B cell (primary cell): Measurements from ENCODE around the gene BEND5. TPM values are rescaled to one million over a fixed set of nuclear protein-coding genes. Genes with fewer than 3 reads are reported as not detected.

ENCODE experiments used
- ATAC-seq: fragments of 200-7000 bp; cut with Tn5 transposase; one replicate; pipeline ENCODE4 v1.10.0; 2021; ENCODE audit warnings: low read depth, mild to moderate bottlenecking, moderate number of reproducible peaks, moderate library complexity
- CTCF ChIA-PET: fragments of 350-600 bp; sonication (Branson Sonifier 250); formaldehyde crosslinking; loops from one replicate; lab custom pipeline; 2021; ENCODE audit warnings: antibody characterized with exemption, inconsistent platforms; lab: Charles Lee
- POLR2A ChIA-PET: fragments of 350-600 bp; sonication (Branson Sonifier 250); formaldehyde crosslinking; loops from one replicate; lab custom pipeline; 2021; ENCODE audit warnings: antibody characterized with exemption; lab: Charles Lee
- DNase-seq: peaks from one replicate; pipeline ENCODE4 v3.0.0; 2013
- H2AFZ ChIP-seq: 2 replicates; pipeline ENCODE4 v1.6.1; 2012; ENCODE audit warnings: mild to moderate bottlenecking, low read depth, low read length; ENCODE audit not compliant: insufficient read depth, poor library complexity, severe bottlenecking
- H3K27ac ChIP-seq, 2 donors: 1 replicate in 1 of 2; 2 replicates in 1 of 2; pipeline ENCODE4 v1.5.1; 2012 to 2013; ENCODE audit warnings: low read length in 2 of 2, mild to moderate bottlenecking in 2 of 2, moderate library complexity in 1 of 2
- H3K27me3 ChIP-seq, 4 experiments: fragments of 200-600 bp in 1 of 4; sonication (generic) in 1 of 4; replicated peaks in 1 of 4; 1 replicate in 2 of 4; 2 replicates in 2 of 4; pipeline versions ENCODE4 v1.6.1 to v1.7.0; 2013 to 2016; ENCODE audit warnings: low read length in 3 of 4, mild to moderate bottlenecking in 2 of 4, mixed read lengths in 1 of 4, moderate library complexity in 1 of 4; ENCODE audit not compliant: insufficient read depth in 4 of 4, control insufficient read depth in 3 of 4; ENCODE audit errors: control extremely low read depth in 1 of 4
- H3K36me3 ChIP-seq, 2 experiments: replicated peaks in 1 of 2; 1 replicate in 1 of 2; 2 replicates in 1 of 2; pipeline versions ENCODE4 v1.6.1 to v1.7.1; 2013; ENCODE audit warnings: low read length in 1 of 2; ENCODE audit not compliant: insufficient read depth in 2 of 2, control insufficient read depth in 1 of 2; ENCODE audit errors: control extremely low read depth in 1 of 2, extremely low read depth in 1 of 2
- H3K4me1 ChIP-seq, 2 donors: fragments of 200-600 bp in 1 of 2; sonication (generic) in 1 of 2; 1 replicate in 1 of 2; 2 replicates in 1 of 2; pipeline versions ENCODE4 v1.5.1 to v1.6.1; 2013 to 2017; ENCODE audit warnings: low read length in 2 of 2; ENCODE audit not compliant: control insufficient read depth in 2 of 2, insufficient read depth in 2 of 2
- H3K4me2 ChIP-seq: replicated peaks from 2 replicates; pipeline ENCODE3; 2012; ENCODE audit warnings: mild to moderate bottlenecking, low read depth, low read length; ENCODE audit not compliant: poor library complexity, severe bottlenecking
- H3K4me3 ChIP-seq, 5 experiments: fragments of 200-600 bp in 1 of 5; sonication (generic) in 1 of 5; 1 replicate in 3 of 5; 2 replicates in 2 of 5; pipeline versions ENCODE4 v1.5.1 to v1.7.0; 2011 to 2016; ENCODE audit warnings: low read length in 4 of 5, mild to moderate bottlenecking in 4 of 5, low read depth in 2 of 5, control low read depth in 1 of 5, moderate library complexity in 1 of 5; ENCODE audit not compliant: insufficient read depth in 1 of 5; ENCODE audit errors: control extremely low read depth in 1 of 5, extremely low read depth in 1 of 5
- H3K79me2 ChIP-seq: fragments of 200-600 bp; sonication (generic); one replicate; pipeline ENCODE4 v1.6.0; 2016; ENCODE audit warnings: low read length; ENCODE audit not compliant: control insufficient read depth, insufficient read depth
- H3K9ac ChIP-seq: fragments of 200-600 bp; sonication (generic); 2 replicates; pipeline ENCODE4 v1.6.1; 2017; ENCODE audit warnings: mild to moderate bottlenecking, low read length, moderate library complexity
- H3K9me3 ChIP-seq, 3 donors: one replicate each; pipeline versions ENCODE4 v1.6.1 to v1.7.1; 2013; ENCODE audit warnings: low read length in 2 of 3; ENCODE audit not compliant: control insufficient read depth in 2 of 3, insufficient read depth in 1 of 3; ENCODE audit errors: control extremely low read depth in 1 of 3
- H4K20me1 ChIP-seq: 2 replicates; pipeline ENCODE4 v1.6.0; 2012; ENCODE audit warnings: mild to moderate bottlenecking, low read length; ENCODE audit not compliant: insufficient read depth, control insufficient read depth, poor library complexity, severe bottlenecking
- H3K27ac Mint-ChIP-seq: one replicate; pipeline ENCODE4 v1.8.0; 2021; ENCODE audit warnings: mixed read lengths
- H3K27me3 Mint-ChIP-seq: one replicate; pipeline ENCODE4 v1.8.0; 2021; ENCODE audit warnings: mixed read lengths
- H3K4me1 Mint-ChIP-seq: one replicate; pipeline ENCODE4 v1.8.0; 2021; ENCODE audit warnings: mixed read lengths
- H3K4me3 Mint-ChIP-seq: one replicate; pipeline ENCODE4 v1.8.0; 2021; ENCODE audit warnings: mixed read lengths
- H3K9me3 Mint-ChIP-seq: one replicate; pipeline ENCODE4 v1.8.0; 2022; ENCODE audit warnings: mixed read lengths; ENCODE audit not compliant: insufficient read depth
- CTCF ChIP-seq: fragments of 200-600 bp; IDR thresholded peaks from one replicate; pipeline ENCODE4 v1.8.0; 2022; ENCODE audit warnings: antibody characterized with exemption, mild to moderate bottlenecking
- EZH2 ChIP-seq: IDR thresholded peaks from 2 replicates; pipeline ENCODE4 v1.6.1; 2012; ENCODE audit warnings: borderline replicate concordance, low read depth, mild to moderate bottlenecking, moderate library complexity, low read length; ENCODE audit not compliant: insufficient read depth, poor library complexity, severe bottlenecking
- WGBS: methylation state at CpG from one replicate; pipeline ENCODE4 v1.1.5; 2013; ENCODE audit warnings: missing lambda C conversion rate; ENCODE audit not compliant: insufficient coverage; 5-methylcytosine and 5-hydroxymethylcytosine counted together
- intact Hi-C: fragments of 100-400 bp; cut with micrococcal nuclease; formaldehyde crosslinking; loops from one replicate; pipeline ENCODE4 v1.10.0; 2022
- polyA plus RNA-seq: library from polyadenylated mRNA; depleted of rRNA; stranded (reverse); fragments of >200 nt; gene quantifications from 2 replicates; pipeline ENCODE4 v1.2.3, GENCODE V29; 2012
- total RNA-seq, 2 donors: library from RNA; stranded (reverse); fragments of 120-200 nt in 1 of 2; gene quantifications; 1 replicate in 1 of 2; 2 replicates in 1 of 2; pipeline versions ENCODE4 v1.2.3 to v1.2.4, GENCODE V29; 2013 to 2022

BEND5 gene
- total and polyA plus RNA-seq, 2 donors (not counting 1 experiment from before 2014, with no cell fraction given), result 19.5 to 19.7 TPM

GRCh38 chr1:48744032-48744431 lies 32.7 kb downstream of the BEND5 start:
- Histone ChIP-seq H3K4me3 (no peak overlapping the region), H3K36me3 (peaks cover 19 to 90% of the 10 kb centered on the region in 2 experiments), H3K27me3 (no peaks in the 10 kb centered on the region), H3K9me3 (no peaks in the 10 kb centered on the region), H3K4me1 (no peaks in the 10 kb centered on the region), H3K79me2 (peaks cover 94% of the 10 kb centered on the region), H3K9ac (no peak overlapping the region), H3K4me2 (no peak overlapping the region), H3K27ac (no peak overlapping the region), H2AFZ (no peak overlapping the region), H4K20me1 (peaks cover 89% of the 10 kb centered on the region)
- Mint-ChIP-seq H3K4me1 (peaks cover 13% of the 10 kb centered on the region), H3K4me3 (no peak overlapping the region), H3K27me3 (no peaks in the 10 kb centered on the region), H3K27ac (no peak overlapping the region), H3K9me3 (no peaks in the 10 kb centered on the region)
- ChIA-PET POLR2A (no interaction called here), CTCF (interaction anchor here (1.2 to 2.6 kb wide), 4 partner anchors 9 to 73 kb away, joined by 3 to 14 read pairs (median 4); no protein-coding TSS in a partner anchor)
- WGBS, result no CpG with 5 or more reads among the region's 2 CpGs
- intact Hi-C loops, result no loop called here
- no peak for TF ChIP-seq CTCF
- no peak for TF ChIP-seq EZH2
- DNase-seq, result no peak
- ATAC-seq, result no peak

GRCh38 chr1:48743480-48743879 lies 33.2 kb downstream of the BEND5 start:
- Histone ChIP-seq H3K9ac (no peak overlapping the region), H3K27ac (no peak overlapping the region), H3K4me2 (no peak overlapping the region), H3K4me3 (no peak overlapping the region), H3K36me3 (peaks cover 19 to 90% of the 10 kb centered on the region in 2 experiments), H3K4me1 (no peaks in the 10 kb centered on the region), H3K9me3 (no peaks in the 10 kb centered on the region), H2AFZ (no peak overlapping the region), H4K20me1 (peaks cover 90% of the 10 kb centered on the region), H3K79me2 (peaks cover 94% of the 10 kb centered on the region), H3K27me3 (no peaks in the 10 kb centered on the region)
- TF ChIP-seq EZH2, result no peak
- no peak for TF ChIP-seq CTCF
- Mint-ChIP-seq H3K27ac (no peak overlapping the region), H3K27me3 (no peaks in the 10 kb centered on the region), H3K4me1 (peaks cover 11% of the 10 kb centered on the region), H3K9me3 (no peaks in the 10 kb centered on the region), H3K4me3 (no peak overlapping the region)
- no peak for ATAC-seq
- CTCF ChIA-PET, result interaction anchor here (1.2 to 2.6 kb wide), 3 partner anchors 9 to 74 kb away, joined by 3 to 14 read pairs (median 4); no protein-coding TSS in a partner anchor
- no peak for DNase-seq
- POLR2A ChIA-PET, result no interaction called here
- intact Hi-C loops, result no loop called here
